WTC11 (cell line): ENCODE data around the gene RPL37. TPM values are rescaled to one million over a fixed set of nuclear protein-coding genes. Genes with fewer than 3 reads are reported as not detected.
"Not testable (repeated sequence)": the region's sequence is repeated elsewhere in the genome, so short reads cannot be mapped to it uniquely, and the experiment has no call there.

Source experiments
- ATAC-seq: fragments of 200-7000 bp; cut with Tn5 transposase; 2 replicates; pipeline ENCODE4 v1.10.0; 2021; ENCODE audit warnings: mild to moderate bottlenecking, moderate library complexity
- CTCF ChIA-PET: fragments of 300-600 bp; sonication (Branson Sonifier 250); formaldehyde crosslinking; loops from one replicate; lab custom pipeline; 2021; ENCODE audit warnings: antibody characterized with exemption; lab: Charles Lee
- POLR2A ChIA-PET: fragments of 350-600 bp; sonication (Branson Sonifier 250); formaldehyde crosslinking; loops from one replicate; lab custom pipeline; 2021; ENCODE audit warnings: antibody characterized with exemption; lab: Charles Lee
- DNase-seq: peaks from one replicate; pipeline ENCODE4 v3.0.0; 2021; ENCODE audit warnings: low spot score
- H3K27ac Mint-ChIP-seq: 2 replicates; pipeline ENCODE4 v1.8.0; 2021; ENCODE audit warnings: mixed read lengths
- H3K27me3 Mint-ChIP-seq: 2 replicates; pipeline ENCODE4 v1.8.0; 2021; ENCODE audit warnings: low read depth, mild to moderate bottlenecking, moderate library complexity, mixed read lengths
- H3K36me3 Mint-ChIP-seq: 2 replicates; pipeline ENCODE4 v1.8.0; 2021; ENCODE audit warnings: mixed read lengths
- H3K4me1 Mint-ChIP-seq: 2 replicates; pipeline ENCODE4 v1.8.0; 2022; ENCODE audit warnings: mixed read lengths
- H3K4me3 Mint-ChIP-seq: 2 replicates; pipeline ENCODE4 v1.8.0; 2021; ENCODE audit warnings: mild to moderate bottlenecking, moderate library complexity, mixed read lengths
- H3K9me3 Mint-ChIP-seq: 2 replicates; pipeline ENCODE4 v1.8.0; 2021; ENCODE audit warnings: mixed read lengths
- ATF1 ChIP-seq: sonication (generic); formaldehyde crosslinking; IDR thresholded peaks from 2 replicates; pipeline ENCODE4 v1.8.1; 2023; ENCODE audit warnings: mild to moderate bottlenecking, moderate library complexity, missing genetic modification reagents
- CREM ChIP-seq: sonication (generic); formaldehyde crosslinking; IDR thresholded peaks from 2 replicates; pipeline ENCODE4 v1.8.1; 2022; ENCODE audit warnings: mild to moderate bottlenecking, missing genetic modification reagents, moderate library complexity
- GTF2I ChIP-seq: fragments of 250-450 bp; sonication (Bioruptor Pico); conservative IDR thresholded peaks from 2 replicates; pipeline ENCODE4 v1.4.0; 2021; ENCODE audit warnings: mild to moderate bottlenecking
- NFATC4 ChIP-seq: fragments of 250-450 bp; sonication (Bioruptor Pico); IDR thresholded peaks from 2 replicates; pipeline ENCODE4 v1.9.0; 2021; ENCODE audit warnings: mild to moderate bottlenecking
- NFE2L1 ChIP-seq: sonication (generic); formaldehyde crosslinking; IDR thresholded peaks from 2 replicates; pipeline ENCODE4 v1.8.1; 2023; ENCODE audit warnings: missing genetic modification reagents
- OVOL2 ChIP-seq: fragments of 250-450 bp; sonication (Bioruptor Pico); IDR thresholded peaks from 2 replicates; pipeline ENCODE4 v1.9.0; 2021; ENCODE audit warnings: mild to moderate bottlenecking, borderline replicate concordance
- ZNF317 ChIP-seq: sonication (generic); formaldehyde crosslinking; IDR thresholded peaks from 2 replicates; pipeline ENCODE4 v1.8.1; 2023; ENCODE audit warnings: low read depth, mild to moderate bottlenecking, moderate library complexity, missing genetic modification reagents, borderline replicate concordance
- total RNA-seq: library from RNA; stranded (reverse); gene quantifications from 3 replicates; pipeline ENCODE4 v1.2.3, GENCODE V29; 2021
- TF ChIP-seq, protein P1 (sequence below): sonication (generic); formaldehyde crosslinking; IDR thresholded peaks from 2 replicates; pipeline ENCODE4 v1.8.1; 2022; ENCODE audit warnings: mild to moderate bottlenecking, missing genetic modification reagents, moderate library complexity, borderline replicate concordance
- TF ChIP-seq, protein P2 (sequence below): fragments of 250-450 bp; sonication (Bioruptor Pico); IDR thresholded peaks from 2 replicates; pipeline ENCODE4 v1.8.0; 2021; ENCODE audit warnings: mild to moderate bottlenecking
- TF ChIP-seq, protein P3 (sequence below): sonication (generic); formaldehyde crosslinking; IDR thresholded peaks from 2 replicates; pipeline ENCODE4 v1.8.0; 2022; ENCODE audit warnings: missing genetic modification reagents
- TF ChIP-seq, protein P4 (sequence below): sonication (generic); formaldehyde crosslinking; IDR thresholded peaks from 2 replicates; pipeline ENCODE4 v1.8.0; 2023; ENCODE audit warnings: missing genetic modification reagents, mild to moderate bottlenecking, borderline replicate concordance
- TF ChIP-seq, protein P5 (sequence below): sonication (generic); formaldehyde crosslinking; IDR thresholded peaks from 2 replicates; pipeline ENCODE4 v1.8.0; 2023; ENCODE audit warnings: missing genetic modification reagents

The RPL37 gene
- total RNA-seq, 1 experiment from 2014 or later: 1,405 TPM

DNA sequence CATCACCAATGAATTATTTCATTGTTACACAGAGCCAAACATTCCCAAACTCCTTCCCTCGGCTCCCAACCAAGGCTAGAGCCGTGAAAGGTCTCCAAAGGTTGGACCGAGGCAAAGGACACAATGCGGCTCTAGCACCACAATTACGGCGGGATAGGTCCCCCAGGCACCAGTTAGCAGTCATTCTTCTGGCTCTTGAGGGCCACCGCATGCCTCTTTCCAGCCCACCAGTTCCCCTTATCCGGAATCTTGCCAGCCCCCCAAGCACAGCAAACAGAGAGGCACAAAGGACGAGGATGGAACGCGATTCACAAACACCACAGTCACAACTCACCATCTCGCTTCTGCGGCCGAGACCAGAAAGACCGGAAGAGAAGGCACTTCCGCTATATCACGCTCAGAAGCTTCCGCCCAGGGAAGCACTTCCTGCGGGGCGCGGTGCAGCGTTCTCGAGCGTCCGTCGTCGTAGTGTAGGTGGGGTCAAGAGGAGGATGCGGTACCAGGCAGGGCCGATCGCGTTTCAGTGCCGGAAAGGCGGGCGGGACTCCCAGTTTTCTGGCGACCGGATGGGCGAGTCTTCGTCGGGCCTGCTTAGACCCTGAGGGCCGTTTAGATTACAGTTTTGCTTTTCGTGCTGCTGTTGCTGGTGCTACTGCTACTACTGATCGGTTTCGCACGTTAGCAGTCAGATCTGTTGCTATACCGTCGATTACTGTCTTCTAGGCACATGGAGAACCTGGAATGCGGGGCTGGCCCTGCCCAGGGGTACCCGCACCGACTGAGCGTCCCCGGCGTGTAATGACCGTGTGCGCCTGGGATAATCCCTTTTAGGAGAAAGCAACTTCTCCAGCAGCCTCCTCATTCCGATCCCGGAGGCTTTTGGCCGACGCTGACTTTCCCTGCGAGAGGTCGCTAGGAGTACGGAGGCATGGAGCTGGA is at the start of gene RPL37 (continued):
- TF ChIP-seq, protein P1, sequence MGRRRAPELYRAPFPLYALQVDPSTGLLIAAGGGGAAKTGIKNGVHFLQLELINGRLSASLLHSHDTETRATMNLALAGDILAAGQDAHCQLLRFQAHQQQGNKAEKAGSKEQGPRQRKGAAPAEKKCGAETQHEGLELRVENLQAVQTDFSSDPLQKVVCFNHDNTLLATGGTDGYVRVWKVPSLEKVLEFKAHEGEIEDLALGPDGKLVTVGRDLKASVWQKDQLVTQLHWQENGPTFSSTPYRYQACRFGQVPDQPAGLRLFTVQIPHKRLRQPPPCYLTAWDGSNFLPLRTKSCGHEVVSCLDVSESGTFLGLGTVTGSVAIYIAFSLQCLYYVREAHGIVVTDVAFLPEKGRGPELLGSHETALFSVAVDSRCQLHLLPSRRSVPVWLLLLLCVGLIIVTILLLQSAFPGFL: no peak
- TF ChIP-seq, protein P2, sequence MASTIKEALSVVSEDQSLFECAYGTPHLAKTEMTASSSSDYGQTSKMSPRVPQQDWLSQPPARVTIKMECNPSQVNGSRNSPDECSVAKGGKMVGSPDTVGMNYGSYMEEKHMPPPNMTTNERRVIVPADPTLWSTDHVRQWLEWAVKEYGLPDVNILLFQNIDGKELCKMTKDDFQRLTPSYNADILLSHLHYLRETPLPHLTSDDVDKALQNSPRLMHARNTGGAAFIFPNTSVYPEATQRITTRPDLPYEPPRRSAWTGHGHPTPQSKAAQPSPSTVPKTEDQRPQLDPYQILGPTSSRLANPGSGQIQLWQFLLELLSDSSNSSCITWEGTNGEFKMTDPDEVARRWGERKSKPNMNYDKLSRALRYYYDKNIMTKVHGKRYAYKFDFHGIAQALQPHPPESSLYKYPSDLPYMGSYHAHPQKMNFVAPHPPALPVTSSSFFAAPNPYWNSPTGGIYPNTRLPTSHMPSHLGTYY (CRISPR knock-in tag): 0 out of 2 replicates have a peak, but pooled peaks have one; percentile 2
- TF ChIP-seq, protein P3, sequence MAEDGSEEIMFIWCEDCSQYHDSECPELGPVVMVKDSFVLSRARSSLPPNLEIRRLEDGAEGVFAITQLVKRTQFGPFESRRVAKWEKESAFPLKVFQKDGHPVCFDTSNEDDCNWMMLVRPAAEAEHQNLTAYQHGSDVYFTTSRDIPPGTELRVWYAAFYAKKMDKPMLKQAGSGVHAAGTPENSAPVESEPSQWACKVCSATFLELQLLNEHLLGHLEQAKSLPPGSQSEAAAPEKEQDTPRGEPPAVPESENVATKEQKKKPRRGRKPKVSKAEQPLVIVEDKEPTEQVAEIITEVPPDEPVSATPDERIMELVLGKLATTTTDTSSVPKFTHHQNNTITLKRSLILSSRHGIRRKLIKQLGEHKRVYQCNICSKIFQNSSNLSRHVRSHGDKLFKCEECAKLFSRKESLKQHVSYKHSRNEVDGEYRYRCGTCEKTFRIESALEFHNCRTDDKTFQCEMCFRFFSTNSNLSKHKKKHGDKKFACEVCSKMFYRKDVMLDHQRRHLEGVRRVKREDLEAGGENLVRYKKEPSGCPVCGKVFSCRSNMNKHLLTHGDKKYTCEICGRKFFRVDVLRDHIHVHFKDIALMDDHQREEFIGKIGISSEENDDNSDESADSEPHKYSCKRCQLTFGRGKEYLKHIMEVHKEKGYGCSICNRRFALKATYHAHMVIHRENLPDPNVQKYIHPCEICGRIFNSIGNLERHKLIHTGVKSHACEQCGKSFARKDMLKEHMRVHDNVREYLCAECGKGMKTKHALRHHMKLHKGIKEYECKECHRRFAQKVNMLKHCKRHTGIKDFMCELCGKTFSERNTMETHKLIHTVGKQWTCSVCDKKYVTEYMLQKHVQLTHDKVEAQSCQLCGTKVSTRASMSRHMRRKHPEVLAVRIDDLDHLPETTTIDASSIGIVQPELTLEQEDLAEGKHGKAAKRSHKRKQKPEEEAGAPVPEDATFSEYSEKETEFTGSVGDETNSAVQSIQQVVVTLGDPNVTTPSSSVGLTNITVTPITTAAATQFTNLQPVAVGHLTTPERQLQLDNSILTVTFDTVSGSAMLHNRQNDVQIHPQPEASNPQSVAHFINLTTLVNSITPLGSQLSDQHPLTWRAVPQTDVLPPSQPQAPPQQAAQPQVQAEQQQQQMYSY: peak; percentile 10; the same call in 1 of the 2 replicates
- TF ChIP-seq GTF2I (no peak), NFATC4 (peak; percentile 28), ZNF317 (no peak), CREM (CRISPR knock-in tag) (peak; percentile 61; the same call in 1 of the 2 replicates), OVOL2 (no peak; the same call in 1 of the 2 replicates), ATF1 (CRISPR knock-in tag) (no peak), NFE2L1 (CRISPR knock-in tag) (peak; percentile 9; the same call in 1 of the 2 replicates)
- TF ChIP-seq, protein P4, sequence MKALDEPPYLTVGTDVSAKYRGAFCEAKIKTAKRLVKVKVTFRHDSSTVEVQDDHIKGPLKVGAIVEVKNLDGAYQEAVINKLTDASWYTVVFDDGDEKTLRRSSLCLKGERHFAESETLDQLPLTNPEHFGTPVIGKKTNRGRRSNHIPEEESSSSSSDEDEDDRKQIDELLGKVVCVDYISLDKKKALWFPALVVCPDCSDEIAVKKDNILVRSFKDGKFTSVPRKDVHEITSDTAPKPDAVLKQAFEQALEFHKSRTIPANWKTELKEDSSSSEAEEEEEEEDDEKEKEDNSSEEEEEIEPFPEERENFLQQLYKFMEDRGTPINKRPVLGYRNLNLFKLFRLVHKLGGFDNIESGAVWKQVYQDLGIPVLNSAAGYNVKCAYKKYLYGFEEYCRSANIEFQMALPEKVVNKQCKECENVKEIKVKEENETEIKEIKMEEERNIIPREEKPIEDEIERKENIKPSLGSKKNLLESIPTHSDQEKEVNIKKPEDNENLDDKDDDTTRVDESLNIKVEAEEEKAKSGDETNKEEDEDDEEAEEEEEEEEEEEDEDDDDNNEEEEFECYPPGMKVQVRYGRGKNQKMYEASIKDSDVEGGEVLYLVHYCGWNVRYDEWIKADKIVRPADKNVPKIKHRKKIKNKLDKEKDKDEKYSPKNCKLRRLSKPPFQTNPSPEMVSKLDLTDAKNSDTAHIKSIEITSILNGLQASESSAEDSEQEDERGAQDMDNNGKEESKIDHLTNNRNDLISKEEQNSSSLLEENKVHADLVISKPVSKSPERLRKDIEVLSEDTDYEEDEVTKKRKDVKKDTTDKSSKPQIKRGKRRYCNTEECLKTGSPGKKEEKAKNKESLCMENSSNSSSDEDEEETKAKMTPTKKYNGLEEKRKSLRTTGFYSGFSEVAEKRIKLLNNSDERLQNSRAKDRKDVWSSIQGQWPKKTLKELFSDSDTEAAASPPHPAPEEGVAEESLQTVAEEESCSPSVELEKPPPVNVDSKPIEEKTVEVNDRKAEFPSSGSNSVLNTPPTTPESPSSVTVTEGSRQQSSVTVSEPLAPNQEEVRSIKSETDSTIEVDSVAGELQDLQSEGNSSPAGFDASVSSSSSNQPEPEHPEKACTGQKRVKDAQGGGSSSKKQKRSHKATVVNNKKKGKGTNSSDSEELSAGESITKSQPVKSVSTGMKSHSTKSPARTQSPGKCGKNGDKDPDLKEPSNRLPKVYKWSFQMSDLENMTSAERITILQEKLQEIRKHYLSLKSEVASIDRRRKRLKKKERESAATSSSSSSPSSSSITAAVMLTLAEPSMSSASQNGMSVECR (CRISPR knock-in tag): peak; percentile 47
- TF ChIP-seq, protein P5, sequence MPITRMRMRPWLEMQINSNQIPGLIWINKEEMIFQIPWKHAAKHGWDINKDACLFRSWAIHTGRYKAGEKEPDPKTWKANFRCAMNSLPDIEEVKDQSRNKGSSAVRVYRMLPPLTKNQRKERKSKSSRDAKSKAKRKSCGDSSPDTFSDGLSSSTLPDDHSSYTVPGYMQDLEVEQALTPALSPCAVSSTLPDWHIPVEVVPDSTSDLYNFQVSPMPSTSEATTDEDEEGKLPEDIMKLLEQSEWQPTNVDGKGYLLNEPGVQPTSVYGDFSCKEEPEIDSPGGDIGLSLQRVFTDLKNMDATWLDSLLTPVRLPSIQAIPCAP (CRISPR knock-in tag): 0 out of 2 replicates have a peak, but pooled peaks have one; percentile 83

DNA sequence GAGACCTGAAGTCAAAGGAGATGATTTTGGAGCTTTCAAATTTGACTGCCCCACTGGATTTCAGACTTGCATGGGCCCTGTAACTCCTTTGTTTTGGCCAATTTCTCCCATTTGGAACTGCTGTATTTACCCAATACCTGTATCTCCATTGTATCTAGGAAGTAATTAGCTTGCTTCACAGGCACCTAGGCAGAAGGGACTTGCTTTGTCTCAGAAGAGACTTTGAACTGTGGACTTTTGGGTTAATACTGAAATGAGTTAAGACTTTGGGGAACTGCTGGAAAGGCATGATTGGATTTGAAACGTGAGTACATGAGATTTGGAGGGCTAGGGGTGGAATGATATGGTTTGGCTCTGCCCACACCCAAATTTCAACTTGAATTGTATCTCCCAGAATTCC is 48.0 kb upstream of the RPL37 start:
- H3K27ac Mint-ChIP-seq, ATAC-seq, H3K27me3 Mint-ChIP-seq, CTCF ChIA-PET, POLR2A ChIA-PET, H3K4me1 Mint-ChIP-seq, H3K4me3 Mint-ChIP-seq, DNase-seq: not testable (repeated sequence)
- Mint-ChIP-seq H3K9me3 (peaks cover 24% of the 10 kb centered on the region), H3K36me3 (peaks cover 18% of the 10 kb centered on the region)
